GM19035 (cell line): ENCODE measurements around the gene C1orf159.
"Not testable (repeated sequence)": the region's sequence is repeated elsewhere in the genome, so short reads cannot be mapped to it uniquely, and the experiment has no call there.

Source experiments
- ATAC-seq: cut with Tn5 transposase; IDR thresholded peaks from one replicate; pipeline ENCODE4 v1.9.1; 2021; ENCODE audit not compliant: unreplicated experiment

C1orf159 gene

GRCh38 chr1:1083416-1084371 lies 32.2 kb downstream of the C1orf159 start:
- ATAC-seq: no peak

- no peak for ATAC-seq
Observed at GRCh38 chr1:1082776-1083415, 33.0 kb downstream of the C1orf159 start.

DNA sequence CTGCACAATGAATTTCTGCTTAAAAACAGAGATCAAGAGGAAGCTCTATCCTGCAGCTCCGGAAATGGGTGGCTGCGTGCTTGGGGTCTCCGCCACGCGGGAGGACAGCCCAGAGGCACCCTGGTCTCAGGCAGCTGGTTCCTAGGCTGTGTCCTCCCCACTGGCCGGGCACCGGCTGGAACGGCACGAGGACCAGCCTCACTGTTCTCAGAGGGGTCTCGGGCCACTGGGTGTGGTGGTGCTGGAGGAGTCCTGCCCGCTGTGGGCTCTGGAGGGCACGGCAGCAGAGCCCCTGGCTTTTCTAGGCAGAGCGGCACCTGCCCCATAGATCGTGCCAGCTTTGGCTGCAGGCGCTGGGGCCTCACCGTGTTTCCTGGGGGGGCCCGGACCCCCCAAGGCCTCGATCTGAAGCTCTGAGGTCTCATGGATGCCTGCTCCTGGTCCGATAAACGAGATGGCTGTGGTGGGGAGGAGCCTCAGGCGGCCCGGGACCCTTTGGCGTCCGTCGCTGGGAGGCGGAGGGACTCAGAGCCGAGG lies 33.6 kb downstream of the C1orf159 start:
- no peak for ATAC-seq

- ATAC-seq: no peak
Observed at GRCh38 chr1:1081311-1082238, 34.3 kb downstream of the C1orf159 start.

- ATAC-seq: no peak
Observed at GRCh38 chr1:1080951-1081310, 35.0 kb downstream of the C1orf159 start.

- no peak for ATAC-seq
Observed at GRCh38 chr1:1080122-1080757, 35.6 kb downstream of the C1orf159 start.

DNA sequence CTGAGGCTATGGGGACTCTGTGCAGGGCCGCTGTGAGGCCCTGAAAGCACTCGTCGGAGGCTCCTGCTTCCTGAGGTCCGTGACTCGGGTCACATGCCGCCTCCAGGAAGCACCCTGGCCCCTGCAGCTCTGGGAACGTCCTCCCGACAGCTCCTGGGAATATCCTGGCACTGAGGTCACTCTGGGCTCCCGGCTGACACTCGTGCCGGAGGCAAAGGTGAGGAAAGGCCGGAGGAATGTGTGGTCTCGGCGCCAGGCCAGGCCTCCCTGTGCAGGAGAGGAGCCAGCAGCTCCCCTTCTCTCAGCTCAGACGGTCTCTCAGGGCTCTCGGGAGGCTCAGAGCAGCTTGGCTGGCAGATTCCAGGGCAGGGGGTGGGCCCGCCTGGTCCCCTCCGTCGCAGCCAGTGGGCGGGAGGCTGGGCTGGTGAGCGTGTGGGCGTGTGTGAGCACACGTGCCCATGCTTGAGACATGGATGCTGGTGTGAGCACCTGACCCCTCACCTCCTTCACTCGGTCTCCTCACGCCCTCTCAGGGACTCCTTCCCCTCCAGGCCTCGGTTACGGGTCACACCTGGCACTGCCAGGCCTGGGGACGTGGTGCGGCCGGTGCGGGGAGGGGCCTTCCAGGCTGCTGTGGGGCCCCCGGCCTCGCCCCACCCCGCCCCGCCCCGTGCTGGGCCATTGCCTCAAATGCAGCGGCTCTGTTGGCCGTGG lies 36.3 kb downstream of the C1orf159 start:
- ATAC-seq: no peak

GRCh38 chr1:1077396-1077795 lies 38.5 kb downstream of the C1orf159 start:
- not testable (repeated sequence) for ATAC-seq

DNA sequence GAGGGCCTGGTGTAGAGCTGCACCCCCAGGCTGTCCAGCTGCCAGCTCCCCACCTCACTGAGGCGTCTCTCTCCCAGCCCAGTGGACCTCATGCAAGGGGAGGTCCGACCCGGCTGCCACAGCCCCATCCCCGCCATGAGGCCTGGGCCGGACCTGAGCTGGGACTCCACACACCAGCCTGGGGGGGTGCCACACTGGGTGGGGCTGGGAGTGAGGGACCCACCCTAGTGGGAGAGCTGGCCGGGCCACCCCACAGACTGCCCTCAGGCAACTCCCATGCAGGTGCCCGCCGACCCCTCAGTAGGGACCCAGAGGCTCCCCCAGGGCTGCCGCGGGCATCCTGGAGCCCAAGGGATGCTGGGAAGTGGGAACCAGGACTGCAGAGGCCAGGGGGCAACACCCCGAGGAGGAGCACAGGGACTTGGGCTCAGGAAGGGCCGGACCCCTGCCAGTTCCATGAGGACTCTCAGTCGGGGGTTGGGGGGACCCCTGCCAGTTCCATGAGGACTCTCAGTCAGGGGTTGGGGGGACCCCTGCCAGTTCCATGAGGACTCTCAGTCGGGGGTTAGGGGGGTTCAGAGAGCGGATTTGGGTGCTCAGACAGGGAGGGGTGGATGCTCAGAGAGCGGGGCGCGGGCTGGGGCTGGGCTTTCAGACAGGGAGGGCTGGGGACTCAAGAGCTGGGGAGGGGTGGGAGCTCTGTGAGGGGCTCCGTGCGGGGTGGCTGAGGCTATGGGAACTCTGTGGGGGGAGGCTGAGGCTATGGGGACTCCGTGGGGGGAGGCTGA lies 40.5 kb downstream of the C1orf159 start:
- no peak for ATAC-seq

DNA sequence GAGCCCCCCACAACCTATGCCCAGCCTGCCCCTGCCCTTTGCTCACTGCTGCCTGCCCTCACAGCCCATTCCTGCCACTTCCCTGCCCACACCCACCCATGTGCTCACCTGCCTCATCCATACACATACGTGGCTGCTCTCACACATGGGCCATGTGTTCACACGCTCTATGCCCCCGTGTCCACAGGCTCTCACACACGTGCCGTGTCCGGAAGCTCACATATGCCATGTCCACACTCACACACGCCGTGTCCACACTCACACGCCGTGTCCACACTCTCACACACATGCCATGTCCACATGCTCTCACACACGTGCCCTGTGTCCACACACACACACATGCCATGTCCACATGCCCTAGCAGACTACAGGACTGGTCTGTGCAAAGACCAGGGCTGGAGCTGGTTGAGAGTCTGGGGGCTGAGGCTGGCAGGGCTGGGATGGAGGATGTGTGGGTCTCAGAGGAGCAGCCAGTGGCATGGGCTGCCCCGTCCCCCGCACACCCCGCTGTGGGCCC lies 41.2 kb downstream of the C1orf159 start:
- no peak for ATAC-seq

GRCh38 chr1:1073743-1074587 lies 41.9 kb downstream of the C1orf159 start, which contains the start of gene RNF223:
RNF223 (minus strand) TSS chr1:1074306; CDS start chr1:1072566, 1,740 bp downstream.
- ATAC-seq: no peak

- ATAC-seq: no peak
Observed at GRCh38 chr1:1072849-1073742, 42.8 kb downstream of the C1orf159 start.

DNA sequence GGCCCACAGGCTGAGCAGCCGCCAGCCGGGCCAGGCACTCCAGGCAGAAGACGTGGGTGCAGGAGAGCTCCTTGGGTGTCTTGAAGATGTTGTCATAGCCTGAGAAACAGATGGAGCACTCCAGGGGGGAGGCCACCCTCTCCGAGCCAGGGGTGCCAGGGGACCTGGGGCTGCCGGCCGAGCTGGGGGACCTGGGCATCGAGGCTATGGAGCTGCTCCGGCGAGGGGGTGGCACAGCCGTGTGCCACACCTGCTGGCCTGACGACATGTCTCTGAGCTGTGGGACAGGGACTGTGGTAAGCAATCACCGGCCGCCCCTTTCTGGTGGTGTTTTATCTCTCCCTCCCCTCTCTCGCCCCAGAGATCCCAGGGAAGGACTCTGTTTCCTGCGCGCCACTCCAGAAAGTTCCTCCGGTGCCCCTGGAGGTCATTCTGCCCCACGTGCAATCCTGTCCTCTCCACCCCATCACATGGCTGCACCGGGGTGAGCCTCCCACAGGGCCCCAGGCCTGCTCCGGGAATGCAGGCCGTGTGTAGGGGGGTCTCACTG lies 43.5 kb downstream of the C1orf159 start:
- ATAC-seq: no peak

DNA sequence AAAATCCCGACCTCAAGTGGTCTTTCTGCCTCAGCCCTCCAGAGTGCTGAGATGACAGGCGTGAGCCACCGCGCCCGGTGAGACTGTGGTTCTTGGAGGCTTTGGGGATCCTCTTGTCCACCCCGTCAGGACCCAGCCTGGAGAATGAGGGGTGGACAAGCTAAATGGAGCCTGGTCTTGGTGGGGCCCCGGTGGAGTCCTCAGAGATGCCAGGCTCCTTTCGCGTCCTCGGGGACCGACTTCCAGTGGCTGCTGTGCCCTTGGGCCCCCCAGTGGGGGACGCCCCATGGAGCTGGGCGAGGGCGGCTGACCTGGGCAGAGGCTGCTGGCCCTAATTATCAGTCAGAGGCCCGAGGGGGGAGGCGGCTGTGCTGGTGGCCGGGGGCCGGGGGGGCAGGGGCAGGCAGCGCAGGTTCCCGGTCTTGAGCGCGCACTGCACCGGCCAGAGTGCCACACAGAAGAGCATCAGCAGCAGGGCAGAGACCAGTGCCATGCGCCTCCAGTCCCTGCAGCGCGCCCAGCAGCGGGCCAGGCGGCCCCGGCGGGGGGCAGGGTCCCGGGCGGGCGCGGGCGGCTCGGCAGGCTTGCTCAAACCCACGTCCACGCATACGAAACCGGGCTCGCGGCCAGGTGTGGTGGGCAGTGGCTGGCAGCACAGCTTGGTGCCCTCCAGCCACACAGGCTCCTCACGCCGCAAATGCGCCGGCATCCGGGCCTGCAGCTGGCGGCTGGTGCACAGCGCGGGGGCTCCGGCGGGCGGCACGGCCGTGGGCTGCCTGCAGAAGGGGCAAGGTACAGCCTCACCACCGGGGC lies 44.2 kb downstream of the C1orf159 start:
- no peak for ATAC-seq
